ENCODE results near the gene CCDC148. TPM values are rescaled to one million over a fixed set of nuclear protein-coding genes. Genes with fewer than 3 reads are reported as not detected.

Gene CCDC148
- polyA plus RNA-seq, 4 donors, result 7.2 to 7.8 (median 7.4) TPM

- no peak for DNase-seq (ENCODE audit: low read depth in 4 of 4, low spot score in 3 of 4)
These were observed 151.1 kb downstream of the CCDC148 start for GRCh38 chr2:158305501-158305900.

DNA sequence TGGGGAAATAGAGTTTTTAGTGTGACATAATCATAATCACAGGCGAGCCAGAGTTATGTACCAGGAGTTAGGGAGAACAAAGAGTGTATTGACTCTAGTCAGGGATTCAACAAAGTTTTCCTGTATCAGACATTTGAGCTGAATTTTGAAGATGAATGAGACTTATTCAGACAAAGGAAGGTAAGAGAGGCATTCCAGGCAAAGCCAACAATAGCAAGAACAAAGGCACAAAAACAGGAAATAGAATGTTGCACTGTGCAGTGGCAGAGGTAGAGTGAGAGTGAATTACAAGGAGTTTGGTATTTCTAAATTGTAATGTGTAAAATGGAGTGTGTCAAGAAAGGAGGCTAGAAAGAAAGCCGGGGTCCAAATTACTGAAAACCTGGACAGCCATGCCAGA lies 156.2 kb downstream of the CCDC148 start:
- DNase-seq (ENCODE audit: low read depth in 4 of 4, low spot score in 3 of 4), result no peak

DNA sequence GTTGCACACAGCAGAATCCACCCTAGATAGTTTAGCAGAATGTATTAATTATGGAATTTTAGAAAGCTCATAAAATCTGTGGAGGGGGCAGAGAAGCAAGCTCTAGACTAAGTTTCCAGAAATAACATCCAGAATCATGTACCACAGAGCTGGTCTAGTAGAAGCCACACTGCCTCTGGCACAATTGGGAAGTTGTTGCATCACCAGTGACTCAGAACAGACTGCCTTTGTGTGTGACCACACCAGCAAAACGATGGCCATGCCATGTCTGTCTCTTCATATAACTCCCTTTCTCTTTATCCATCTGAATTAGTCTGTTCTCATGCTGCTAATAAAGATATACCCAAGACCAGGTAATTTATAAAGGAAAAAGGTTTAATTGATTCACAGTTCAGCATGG lies 158.9 kb downstream of the CCDC148 start:
- DNase-seq (ENCODE audit: low read depth in 4 of 4, low spot score in 3 of 4), result no peak

DNA sequence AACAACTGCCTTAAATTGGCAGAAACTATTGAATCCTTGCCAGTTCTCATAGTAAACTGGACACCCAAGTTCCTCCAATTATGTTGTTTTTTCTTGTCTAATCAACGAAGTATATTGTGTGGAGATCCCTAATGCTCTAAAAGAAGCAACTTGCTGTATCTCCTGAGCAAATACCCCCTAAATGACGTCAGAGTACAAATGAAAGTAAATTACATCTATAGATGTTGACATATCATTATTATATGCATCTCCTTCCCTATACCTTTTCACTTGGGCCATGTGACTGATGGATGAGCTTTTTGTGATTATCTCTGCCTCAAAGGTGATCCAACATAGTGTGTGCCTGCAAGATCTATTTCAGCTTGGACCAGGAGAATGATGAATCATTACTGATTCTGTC lies 159.4 kb downstream of the CCDC148 start:
- no peak for DNase-seq (ENCODE audit: low read depth in 4 of 4, low spot score in 3 of 4)

GRCh38 chr2:158293722-158294121 lies 162.8 kb downstream of the CCDC148 start:
- no peak for DNase-seq (ENCODE audit: low read depth in 4 of 4, low spot score in 3 of 4)

- no peak for DNase-seq (ENCODE audit: low read depth in 4 of 4, low spot score in 3 of 4)
These were observed 164.9 kb downstream of the CCDC148 start for GRCh38 chr2:158291544-158292180.

GRCh38 chr2:158290225-158290624 lies 166.3 kb downstream of the CCDC148 start:
- no peak for DNase-seq (ENCODE audit: low read depth in 4 of 4, low spot score in 3 of 4)

DNA sequence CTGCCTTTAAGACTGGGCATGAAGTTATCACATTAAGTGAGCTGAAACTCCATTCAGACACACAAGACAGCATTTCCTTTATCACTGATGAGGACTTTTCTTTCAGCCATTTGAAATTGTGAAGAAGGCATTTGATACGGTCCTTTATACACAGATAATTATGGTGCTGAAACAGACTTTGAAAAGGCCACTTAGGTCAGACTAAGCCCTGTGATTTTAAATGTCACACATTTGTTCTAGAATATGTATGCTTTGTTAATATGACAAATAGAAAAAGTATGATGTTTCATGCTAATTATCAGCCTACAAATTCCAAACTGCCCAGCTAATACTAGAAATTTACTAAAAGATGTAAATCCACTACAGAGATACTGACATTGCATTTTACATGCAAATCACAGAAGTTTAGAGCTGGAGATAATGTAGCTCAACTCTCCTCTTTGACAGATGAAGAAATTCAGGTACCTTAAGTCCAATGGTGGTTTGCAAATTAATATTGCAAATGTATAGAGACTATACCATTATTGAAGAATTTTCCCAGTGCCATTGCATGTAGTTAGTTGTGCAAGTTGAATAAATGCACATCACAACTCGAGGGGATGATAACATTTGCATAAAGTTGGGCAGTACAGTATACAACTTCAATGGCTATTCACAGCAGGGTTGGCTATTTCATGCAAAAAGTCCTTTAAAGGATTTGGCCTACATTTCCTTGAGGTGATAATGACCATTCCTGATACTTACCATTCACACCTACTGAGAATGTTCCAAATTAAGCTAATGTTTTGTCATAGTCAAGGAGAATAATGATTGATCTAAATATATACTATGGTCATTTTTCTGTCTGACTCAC lies 179.7 kb downstream of the CCDC148 start:
- DNase-seq (ENCODE audit: low read depth in 4 of 4, low spot score in 3 of 4), result no peak

- no peak for DNase-seq (ENCODE audit: low read depth in 4 of 4, low spot score in 3 of 4)
These were observed 182.8 kb downstream of the CCDC148 start for GRCh38 chr2:158273791-158274190.

DNA sequence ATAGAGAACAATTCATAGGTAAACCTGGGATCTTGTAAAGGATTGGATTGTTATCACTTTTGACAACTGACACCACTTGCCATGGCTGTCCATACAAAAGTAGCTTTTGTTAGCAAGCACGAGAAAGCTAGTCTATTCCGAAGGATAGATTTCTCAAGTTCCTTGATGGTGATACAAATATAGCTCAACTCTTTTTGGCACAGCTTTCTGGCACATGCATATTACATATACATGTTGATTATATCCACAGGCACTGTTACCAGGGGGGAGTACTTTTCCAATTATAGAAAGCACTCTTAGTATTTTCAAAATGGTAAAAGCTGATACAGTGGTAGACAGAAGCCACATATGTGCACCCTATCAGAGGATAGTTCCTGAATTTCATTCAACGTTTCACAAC lies 186.0 kb downstream of the CCDC148 start:
- no peak for DNase-seq (ENCODE audit: low read depth in 4 of 4, low spot score in 3 of 4)

- DNase-seq (ENCODE audit: low read depth in 4 of 4, low spot score in 3 of 4), result no peak
These were observed 187.4 kb downstream of the CCDC148 start for GRCh38 chr2:158269143-158269542.

DNA sequence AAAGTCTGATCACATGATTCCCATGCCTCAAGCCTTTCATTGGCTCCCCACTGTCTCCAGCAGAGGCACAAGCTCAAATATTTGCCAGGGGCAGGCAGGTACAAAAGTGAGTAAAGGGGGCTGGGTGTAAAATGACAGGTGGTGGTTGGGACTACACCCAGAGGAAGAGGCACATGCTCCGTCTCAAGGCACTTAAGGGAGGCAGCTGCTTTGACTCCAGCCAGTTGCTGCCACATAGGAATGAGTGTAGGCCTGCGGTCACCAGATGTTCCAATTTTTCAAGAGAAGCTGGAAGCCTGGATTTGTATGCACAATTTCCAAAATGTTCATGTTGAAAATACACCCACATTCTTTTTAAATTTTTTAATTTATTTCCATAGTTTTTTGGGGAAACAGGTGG lies 190.4 kb downstream of the CCDC148 start:
- no peak for DNase-seq (ENCODE audit: low read depth in 4 of 4, low spot score in 3 of 4)

DNA sequence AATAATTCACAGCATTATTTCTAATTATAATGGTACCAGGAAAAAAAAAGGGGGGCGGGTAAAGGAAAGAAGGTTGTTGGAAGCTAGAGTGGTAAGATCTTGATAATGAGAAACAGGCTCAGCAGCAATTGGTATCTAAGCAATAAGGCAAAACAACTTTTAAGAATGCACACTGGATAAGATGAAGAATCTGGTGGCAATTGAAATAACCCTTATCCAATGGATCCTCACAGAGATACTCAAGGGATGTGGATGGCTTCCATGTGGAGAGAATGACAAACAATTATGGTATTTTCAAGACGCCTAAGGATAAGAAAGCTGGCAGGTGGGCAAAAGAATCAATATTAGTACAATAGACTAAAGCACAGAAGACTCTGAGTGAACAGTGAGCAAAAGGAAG lies 201.3 kb downstream of the CCDC148 start:
- no peak for DNase-seq (ENCODE audit: low read depth in 4 of 4, low spot score in 3 of 4)

GRCh38 chr2:158253170-158253569 lies 203.4 kb downstream of the CCDC148 start:
- no peak for DNase-seq (ENCODE audit: low read depth in 4 of 4, low spot score in 3 of 4)

- no peak for DNase-seq (ENCODE audit: low read depth in 4 of 4, low spot score in 3 of 4)
These were observed 205.2 kb downstream of the CCDC148 start for GRCh38 chr2:158251356-158251755.

GRCh38 chr2:158243392-158243791 lies 213.2 kb downstream of the CCDC148 start:
- no peak for DNase-seq (ENCODE audit: low read depth in 4 of 4, low spot score in 3 of 4)

DNA sequence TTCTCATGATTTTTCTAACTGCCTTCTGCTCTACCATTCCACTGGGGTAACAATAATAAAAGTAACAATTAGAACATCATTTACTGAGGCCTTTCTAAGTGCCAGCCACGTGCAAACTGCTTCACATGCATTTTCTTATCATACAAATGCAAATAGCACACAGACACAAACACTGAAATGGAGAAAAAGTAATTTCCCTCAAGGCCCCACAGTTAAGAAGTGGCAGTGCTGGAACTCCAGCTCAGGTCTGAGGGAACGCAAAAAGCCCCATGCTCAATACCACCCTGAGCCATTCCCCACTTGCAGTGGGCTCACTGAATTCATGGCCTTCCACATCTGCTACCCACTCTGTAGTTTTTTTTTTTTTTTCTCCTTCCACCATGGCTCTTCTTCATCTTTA lies 214.3 kb downstream of the CCDC148 start:
- DNase-seq (ENCODE audit: low read depth in 4 of 4, low spot score in 3 of 4), result no peak

DNA sequence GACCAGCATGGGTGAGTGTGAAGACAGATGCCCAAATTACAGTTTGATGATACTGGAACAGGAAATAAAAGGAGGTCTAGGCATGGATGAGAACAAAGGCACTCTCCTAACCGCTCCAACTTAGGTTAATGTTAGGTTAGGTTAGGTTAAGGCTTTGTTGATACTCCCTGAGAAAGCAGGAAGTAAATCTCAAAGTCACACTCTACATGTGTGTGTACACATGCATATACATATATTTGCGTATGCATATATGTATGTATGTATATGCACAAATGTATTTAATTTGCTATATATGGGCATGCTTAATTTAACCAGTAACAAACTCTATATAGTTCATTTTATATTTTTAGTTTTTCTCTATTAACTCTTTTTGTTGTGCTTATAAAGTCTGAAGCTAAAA lies 215.6 kb downstream of the CCDC148 start:
- no peak for DNase-seq (ENCODE audit: low read depth in 4 of 4, low spot score in 3 of 4)

- no peak for DNase-seq (ENCODE audit: low read depth in 4 of 4, low spot score in 3 of 4)
These were observed 217.3 kb downstream of the CCDC148 start for GRCh38 chr2:158239271-158239670.

GRCh38 chr2:158234497-158234896 lies 222.1 kb downstream of the CCDC148 start:
- DNase-seq (ENCODE audit: low read depth in 4 of 4, low spot score in 3 of 4), result no peak

- no peak for DNase-seq (ENCODE audit: low read depth in 4 of 4, low spot score in 3 of 4)
These were observed 224.1 kb downstream of the CCDC148 start for GRCh38 chr2:158232476-158232875.

GRCh38 chr2:158228943-158229508 lies 227.5 kb downstream of the CCDC148 start:
- DNase-seq (ENCODE audit: low read depth in 4 of 4, low spot score in 3 of 4), result no peak
